ENCODE data around the gene GFI1. TPM values are rescaled to one million over a fixed set of nuclear protein-coding genes. Genes with fewer than 3 reads are reported as not detected.

Gene GFI1
- total RNA-seq, 2 donors from 2014 or later: 0.71 to 2.4 TPM

DNA sequence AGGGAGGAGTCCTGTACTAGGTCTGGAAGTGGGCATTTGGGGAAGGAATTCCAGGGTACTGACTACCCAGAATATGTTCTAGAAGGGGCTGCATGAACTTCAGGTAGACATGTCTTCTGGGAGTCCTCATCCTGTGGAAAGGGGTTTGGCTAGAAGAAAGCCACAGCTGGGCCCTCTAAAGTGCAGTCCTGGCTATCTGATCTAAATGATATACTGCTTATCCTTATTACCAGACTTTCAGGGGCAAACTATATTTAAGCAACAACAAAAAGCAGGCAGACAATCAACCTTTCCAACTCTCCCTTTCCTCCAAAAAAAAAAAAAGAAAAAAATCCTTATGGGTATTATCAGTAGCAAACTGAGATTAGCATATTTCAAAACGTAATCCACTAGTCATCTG, 29.8 kb upstream of the GFI1 start:
- Histone ChIP-seq H3K27me3 (replicated peaks; ENCODE audit: insufficient read depth) (no peaks in the 10 kb centered on the region), H3K27ac (no peak overlapping the region), H3K9me3 (no peaks in the 10 kb centered on the region), H3K36me3 (peaks cover 5% of the 10 kb centered on the region), H3K4me3 (no peak overlapping the region), H3K4me1 (ENCODE audit: control insufficient read depth in 1 of 2, low read depth in 2 of 2) (no peaks in the 10 kb centered on the region)
- TF ChIP-seq, protein P1, sequence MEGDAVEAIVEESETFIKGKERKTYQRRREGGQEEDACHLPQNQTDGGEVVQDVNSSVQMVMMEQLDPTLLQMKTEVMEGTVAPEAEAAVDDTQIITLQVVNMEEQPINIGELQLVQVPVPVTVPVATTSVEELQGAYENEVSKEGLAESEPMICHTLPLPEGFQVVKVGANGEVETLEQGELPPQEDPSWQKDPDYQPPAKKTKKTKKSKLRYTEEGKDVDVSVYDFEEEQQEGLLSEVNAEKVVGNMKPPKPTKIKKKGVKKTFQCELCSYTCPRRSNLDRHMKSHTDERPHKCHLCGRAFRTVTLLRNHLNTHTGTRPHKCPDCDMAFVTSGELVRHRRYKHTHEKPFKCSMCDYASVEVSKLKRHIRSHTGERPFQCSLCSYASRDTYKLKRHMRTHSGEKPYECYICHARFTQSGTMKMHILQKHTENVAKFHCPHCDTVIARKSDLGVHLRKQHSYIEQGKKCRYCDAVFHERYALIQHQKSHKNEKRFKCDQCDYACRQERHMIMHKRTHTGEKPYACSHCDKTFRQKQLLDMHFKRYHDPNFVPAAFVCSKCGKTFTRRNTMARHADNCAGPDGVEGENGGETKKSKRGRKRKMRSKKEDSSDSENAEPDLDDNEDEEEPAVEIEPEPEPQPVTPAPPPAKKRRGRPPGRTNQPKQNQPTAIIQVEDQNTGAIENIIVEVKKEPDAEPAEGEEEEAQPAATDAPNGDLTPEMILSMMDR (IDR thresholded peaks at IDR 0.05): no peak
- ATAC-seq (ENCODE audit: insufficient number of reproducible peaks, low FRiP score, low read depth) (no peak), DNase-seq (ENCODE audit: low spot score) (no peak)

DNA sequence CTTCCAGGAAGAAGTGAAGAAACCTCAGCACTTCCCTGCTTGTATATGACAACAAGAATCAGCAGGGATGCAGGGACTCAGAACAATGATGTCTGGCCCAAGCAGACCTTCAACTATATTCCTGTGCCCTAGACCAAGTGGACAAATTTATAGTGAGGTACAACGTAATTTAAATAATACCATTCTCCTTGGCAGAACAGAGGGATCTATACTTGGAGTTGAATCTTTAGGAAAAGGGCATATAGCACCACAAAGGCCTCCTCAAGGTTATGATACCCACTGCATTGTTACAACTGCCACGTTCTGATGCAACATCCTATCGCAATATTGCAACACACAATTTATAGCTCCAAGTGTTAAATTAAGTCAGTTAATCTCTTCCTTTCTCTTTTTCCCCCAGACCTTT, 29.1 kb upstream of the GFI1 start:
- TF ChIP-seq, protein P1 (IDR thresholded peaks at IDR 0.05): no peak
- ATAC-seq (ENCODE audit: insufficient number of reproducible peaks, low FRiP score, low read depth) (no peak), DNase-seq (ENCODE audit: low spot score) (no peak)
- no peaks in the 10 kb centered on the region for H3K27me3 ChIP-seq (replicated peaks; ENCODE audit: insufficient read depth)
- H3K36me3 ChIP-seq: peaks cover 5% of the 10 kb centered on the region
- no peak overlapping the region for H3K4me3 ChIP-seq
- no peaks in the 10 kb centered on the region for H3K9me3 ChIP-seq
- H3K4me1 ChIP-seq (ENCODE audit: control insufficient read depth in 1 of 2, low read depth in 2 of 2): no peaks in the 10 kb centered on the region
- no peak overlapping the region for H3K27ac ChIP-seq

DNA sequence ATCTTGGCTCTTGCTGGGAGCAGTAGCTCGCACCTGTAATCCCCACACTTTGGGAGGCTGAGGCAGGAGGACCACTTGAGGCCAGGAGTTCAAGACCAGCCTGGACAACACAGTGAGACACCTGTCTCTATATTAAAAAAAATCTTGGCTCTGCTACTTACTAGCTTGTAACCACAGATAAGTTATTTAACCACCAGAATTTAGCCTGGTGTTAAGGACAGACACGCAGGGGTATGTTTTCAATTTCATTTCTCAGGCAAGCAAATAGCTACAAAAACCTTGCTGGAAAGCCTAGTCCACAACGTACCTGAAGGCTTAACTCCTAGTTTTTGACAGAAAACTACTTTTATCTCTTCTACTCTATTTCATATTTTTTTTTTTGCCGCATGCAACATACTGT, 24.8 kb upstream of the GFI1 start:
- DNase-seq (ENCODE audit: low spot score) (no peak), ATAC-seq (ENCODE audit: insufficient number of reproducible peaks, low FRiP score, low read depth) (no peak)
- Histone ChIP-seq H3K4me3 (no peak overlapping the region), H3K27me3 (replicated peaks; ENCODE audit: insufficient read depth) (no peaks in the 10 kb centered on the region), H3K27ac (no peak overlapping the region), H3K36me3 (no peaks in the 10 kb centered on the region), H3K9me3 (no peaks in the 10 kb centered on the region), H3K4me1 (ENCODE audit: control insufficient read depth in 1 of 2, low read depth in 2 of 2) (no peaks in the 10 kb centered on the region)
- TF ChIP-seq, protein P1 (IDR thresholded peaks at IDR 0.05): no peak

DNA sequence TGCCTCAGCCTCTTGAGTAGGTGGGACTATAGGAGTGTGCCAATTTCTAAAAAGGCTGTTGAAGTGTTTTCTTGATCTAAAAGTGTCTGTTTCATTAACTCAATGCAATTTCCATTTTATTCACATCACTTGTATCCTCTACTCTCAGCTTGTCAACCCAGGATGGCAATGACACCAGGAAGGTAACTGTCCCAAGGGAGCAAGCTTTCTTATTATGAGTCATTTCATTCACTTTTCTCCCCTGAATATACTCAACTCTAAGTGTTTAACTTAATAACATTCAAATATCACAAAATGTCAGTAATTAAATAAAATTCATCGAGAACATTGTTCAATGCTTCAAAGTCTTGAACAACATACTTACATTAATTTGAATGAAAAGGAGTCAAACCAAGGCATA, 22.9 kb upstream of the GFI1 start:
- no peaks in the 10 kb centered on the region for H3K27me3 ChIP-seq (replicated peaks; ENCODE audit: insufficient read depth)
- no peaks in the 10 kb centered on the region for H3K36me3 ChIP-seq
- TF ChIP-seq, protein P1 (IDR thresholded peaks at IDR 0.05): no peak
- ATAC-seq (ENCODE audit: insufficient number of reproducible peaks, low FRiP score, low read depth): no peak
- no peak for DNase-seq (ENCODE audit: low spot score)
- H3K9me3 ChIP-seq: no peaks in the 10 kb centered on the region
- no peak overlapping the region for H3K4me3 ChIP-seq
- no peaks in the 10 kb centered on the region for H3K4me1 ChIP-seq (ENCODE audit: control insufficient read depth in 1 of 2, low read depth in 2 of 2)
- no peak overlapping the region for H3K27ac ChIP-seq

DNA sequence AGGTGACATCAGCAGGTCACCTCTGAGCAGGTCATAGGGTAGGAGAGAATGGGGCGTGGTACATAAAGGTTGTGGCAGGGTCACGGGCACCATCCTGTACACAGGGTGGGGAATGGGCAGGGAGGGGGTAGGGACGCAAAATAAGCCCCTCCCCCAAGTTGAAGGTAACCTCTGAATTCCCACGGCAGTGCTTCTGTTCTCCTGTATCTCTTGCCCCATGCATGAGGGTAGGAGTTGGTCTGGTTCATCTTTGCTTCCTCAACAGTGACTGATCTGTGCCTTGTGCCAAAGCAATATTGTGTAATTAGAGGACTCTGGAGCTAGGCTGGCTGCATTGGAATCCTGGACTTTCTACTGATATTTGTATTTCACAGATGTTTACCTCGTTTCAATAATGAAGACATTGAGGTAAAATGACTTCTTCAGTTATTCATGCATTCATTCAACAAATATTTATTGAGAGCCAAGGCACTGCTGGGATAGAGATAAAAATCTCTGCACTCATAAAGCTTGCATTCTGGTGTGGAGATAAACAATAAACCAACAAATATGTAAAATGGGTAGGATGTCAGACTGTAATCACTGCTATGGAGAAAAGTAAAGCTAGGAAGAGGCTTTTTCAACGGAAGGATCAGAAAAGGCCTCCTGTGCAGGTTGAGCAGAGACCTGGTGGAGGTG, 18.4 kb upstream of the GFI1 start:
- Histone ChIP-seq H3K9me3 (no peaks in the 10 kb centered on the region), H3K27ac (no peak overlapping the region), H3K4me3 (no peak overlapping the region), H3K36me3 (no peaks in the 10 kb centered on the region), H3K4me1 (ENCODE audit: control insufficient read depth in 1 of 2, low read depth in 2 of 2) (no peaks in the 10 kb centered on the region), H3K27me3 (replicated peaks; ENCODE audit: insufficient read depth) (no peaks in the 10 kb centered on the region)
- ATAC-seq (ENCODE audit: insufficient number of reproducible peaks, low FRiP score, low read depth) (no peak), DNase-seq (ENCODE audit: low spot score) (no peak)
- TF ChIP-seq, protein P1 (IDR thresholded peaks at IDR 0.05): no peak

All from thoracic aorta (tissue), 2 donors.